Glomerular endothelial cell (primary cell): ENCODE data around the gene CHD1L. TPM values are rescaled to one million over a fixed set of nuclear protein-coding genes. Genes with fewer than 3 reads are reported as not detected.
"Not testable (repeated sequence)": the region's sequence is repeated elsewhere in the genome, so short reads cannot be mapped to it uniquely, and the experiment has no call there.

Source experiments
- DNase-seq: peaks from one replicate; pipeline ENCODE4 v3.0.0-alpha.2; 2011; ENCODE audit warnings: low read depth, low spot score; ENCODE audit errors: extremely low read depth
- total RNA-seq: library from RNA; depleted of rRNA; stranded (reverse); fragments of >200 nt; gene quantifications from 2 replicates; pipeline ENCODE4 v1.2.3, GENCODE V29; 2015

The CHD1L gene
- total RNA-seq, 1 donor from 2014 or later = 23.1 TPM

- no peak for DNase-seq
Measured at GRCh38 chr1:147264158-147264768, 21.8 kb downstream of the CHD1L start.

- DNase-seq = no peak
Measured at GRCh38 chr1:147266381-147266780, 23.9 kb downstream of the CHD1L start.

GRCh38 chr1:147267711-147268110, 25.2 kb downstream of the CHD1L start:
- no peak for DNase-seq

- DNase-seq = no peak
Measured at GRCh38 chr1:147270721-147271120, 28.2 kb downstream of the CHD1L start.

GRCh38 chr1:147272042-147272441, 29.6 kb downstream of the CHD1L start:
- no peak for DNase-seq

GRCh38 chr1:147273409-147274336, 31.2 kb downstream of the CHD1L start:
- peak; percentile 56 for DNase-seq

- no peak for DNase-seq
Measured at GRCh38 chr1:147281950-147282349, 39.5 kb downstream of the CHD1L start.

- no peak for DNase-seq
Measured at GRCh38 chr1:147283011-147283410, 40.5 kb downstream of the CHD1L start.

GRCh38 chr1:147287133-147287865, 44.8 kb downstream of the CHD1L start:
- no peak for DNase-seq

GRCh38 chr1:147292012-147292411, 49.5 kb downstream of the CHD1L start:
- no peak for DNase-seq

GRCh38 chr1:147292631-147293251, 50.3 kb downstream of the CHD1L start:
- no peak for DNase-seq

- DNase-seq = no peak
Measured at GRCh38 chr1:147297438-147297837, 55.0 kb downstream of the CHD1L start.

- DNase-seq = not testable (repeated sequence)
Measured at GRCh38 chr1:147305803-147306202, 63.3 kb downstream of the CHD1L start.

- DNase-seq = no peak
Measured at GRCh38 chr1:147316968-147317367, 74.5 kb downstream of the CHD1L start.

- not testable (repeated sequence) for DNase-seq
Measured at GRCh38 chr1:147326933-147327687, 84.6 kb downstream of the CHD1L start.

- no peak for DNase-seq
Measured at GRCh38 chr1:147334292-147334691, 91.8 kb downstream of the CHD1L start.

- no peak for DNase-seq
Measured at GRCh38 chr1:147336291-147336690, 93.8 kb downstream of the CHD1L start.

GRCh38 chr1:147337040-147337630, 94.7 kb downstream of the CHD1L start:
- DNase-seq = no peak

- DNase-seq = no peak
Measured at GRCh38 chr1:147338571-147338970, 96.1 kb downstream of the CHD1L start.

GRCh38 chr1:147341246-147341645, 98.8 kb downstream of the CHD1L start:
- no peak for DNase-seq
